IPS-18a (cell line): Measurements from ENCODE around the gene GALC.

Experiments
- H3K27ac ChIP-seq: one replicate; pipeline ENCODE4 v1.5.1; 2013; ENCODE audit warnings: low read length
- H3K27me3 ChIP-seq: one replicate; pipeline ENCODE4 v1.6.1; 2013; ENCODE audit warnings: mild to moderate bottlenecking, low read length; ENCODE audit not compliant: control insufficient read depth, insufficient read depth
- H3K36me3 ChIP-seq: one replicate; pipeline ENCODE4 v1.6.1; 2013; ENCODE audit warnings: low read depth, low read length; ENCODE audit not compliant: control insufficient read depth
- H3K4me1 ChIP-seq: one replicate; pipeline ENCODE4 v1.6.1; 2013; ENCODE audit warnings: low read depth, low read length; ENCODE audit not compliant: control insufficient read depth
- H3K4me3 ChIP-seq: one replicate; pipeline ENCODE4 v1.5.1; 2013; ENCODE audit warnings: low read length
- H3K9ac ChIP-seq: one replicate; pipeline ENCODE4 v1.6.1; 2013; ENCODE audit warnings: mild to moderate bottlenecking, low read length, moderate library complexity
- H3K9me3 ChIP-seq: one replicate; pipeline ENCODE4 v1.6.1; 2013; ENCODE audit warnings: low read depth, low read length; ENCODE audit not compliant: control insufficient read depth

GALC gene

DNA sequence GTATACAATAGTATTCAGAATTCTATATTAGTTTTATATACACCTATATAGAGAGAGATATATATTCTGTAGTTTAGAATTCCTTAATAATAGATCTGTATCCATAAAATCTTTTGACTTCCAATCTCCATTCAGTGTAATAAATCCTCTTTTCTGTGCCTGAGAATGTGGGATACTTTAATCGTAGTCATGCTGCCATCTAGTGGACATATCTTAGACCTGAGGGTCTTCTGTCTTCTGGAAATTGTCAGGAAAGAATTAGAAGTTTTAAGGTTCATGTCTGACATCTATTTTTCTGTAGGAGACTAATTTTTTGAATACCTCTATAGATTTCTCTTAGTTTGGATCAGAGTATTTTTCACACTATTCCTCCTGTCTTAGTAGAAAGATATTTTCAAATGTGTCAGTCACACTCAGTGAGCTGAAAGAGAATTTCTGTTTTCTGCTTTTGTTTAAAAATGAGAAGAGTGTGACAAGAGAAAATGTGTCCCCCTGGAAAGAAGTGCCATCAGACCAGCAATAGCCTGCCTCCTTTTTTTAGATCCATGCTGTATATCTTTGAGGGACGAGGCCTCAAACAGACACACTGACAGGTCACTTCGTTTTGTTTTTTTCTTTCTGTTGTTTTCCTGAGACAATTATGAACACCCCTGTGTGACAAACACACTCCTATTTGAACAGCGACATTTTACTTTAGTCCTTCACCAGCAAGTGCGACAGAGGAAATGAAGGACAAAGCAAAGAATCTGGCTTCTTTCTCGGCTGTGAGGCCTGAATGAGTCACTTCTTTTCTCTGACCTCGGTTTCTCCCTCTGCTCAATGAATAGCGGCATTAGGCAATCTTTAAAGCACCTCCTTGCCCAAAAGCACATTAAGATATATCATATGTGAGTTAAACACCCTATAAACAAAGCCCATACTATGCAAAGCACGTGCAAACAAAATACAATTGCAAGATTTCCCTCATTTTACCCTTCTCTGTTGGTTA, 96.3 kb downstream of the GALC start:
- no peaks in the 10 kb centered on the region for H3K4me1 ChIP-seq
- no peak overlapping the region for H3K9ac ChIP-seq
- no peaks in the 10 kb centered on the region for H3K27me3 ChIP-seq
- no peaks in the 10 kb centered on the region for H3K9me3 ChIP-seq
- H3K27ac ChIP-seq, result no peak overlapping the region
- no peaks in the 10 kb centered on the region for H3K36me3 ChIP-seq
- no peak overlapping the region for H3K4me3 ChIP-seq

DNA sequence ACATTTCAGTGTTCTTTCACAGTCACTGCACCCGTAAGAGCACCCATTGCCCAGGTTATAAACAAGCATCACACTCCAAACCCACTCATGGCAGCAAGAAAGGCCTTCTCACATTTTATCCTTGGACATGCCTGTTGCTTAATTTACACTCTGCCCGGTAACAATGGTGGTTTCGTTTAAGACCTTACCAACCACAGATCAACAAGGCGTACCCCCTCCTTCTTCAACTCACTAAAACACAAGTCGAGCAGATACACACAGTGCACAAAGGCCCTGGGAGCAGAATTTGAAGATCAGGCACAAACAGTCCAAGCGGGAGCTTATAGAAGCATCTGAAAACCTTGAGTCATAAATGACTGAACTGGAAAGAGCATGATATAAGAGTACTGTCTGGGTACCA, 98.1 kb downstream of the GALC start:
- Histone ChIP-seq H3K27ac (no peak overlapping the region), H3K36me3 (no peaks in the 10 kb centered on the region), H3K4me1 (no peaks in the 10 kb centered on the region), H3K27me3 (no peaks in the 10 kb centered on the region), H3K4me3 (no peak overlapping the region), H3K9ac (no peak overlapping the region), H3K9me3 (no peaks in the 10 kb centered on the region)

DNA sequence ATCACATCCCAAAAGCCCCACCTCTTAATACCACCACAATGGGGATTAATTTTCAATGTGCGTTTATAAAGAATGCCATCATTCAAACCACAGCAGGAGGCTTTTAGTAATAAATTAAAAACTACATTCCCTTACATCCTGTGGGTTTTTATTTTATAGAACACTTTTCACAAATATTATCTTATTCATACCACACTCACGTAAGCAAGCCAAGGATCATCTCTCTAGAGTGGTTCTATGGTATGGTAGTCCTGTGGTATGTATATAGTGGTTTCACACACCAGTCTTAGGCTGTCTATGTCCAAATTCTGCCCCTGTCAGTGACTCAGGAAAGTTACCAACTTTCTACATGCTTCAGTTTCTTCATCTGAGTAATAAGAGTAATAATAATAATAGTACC, 100.2 kb downstream of the GALC start:
- H3K27me3 ChIP-seq, result no peaks in the 10 kb centered on the region

DNA sequence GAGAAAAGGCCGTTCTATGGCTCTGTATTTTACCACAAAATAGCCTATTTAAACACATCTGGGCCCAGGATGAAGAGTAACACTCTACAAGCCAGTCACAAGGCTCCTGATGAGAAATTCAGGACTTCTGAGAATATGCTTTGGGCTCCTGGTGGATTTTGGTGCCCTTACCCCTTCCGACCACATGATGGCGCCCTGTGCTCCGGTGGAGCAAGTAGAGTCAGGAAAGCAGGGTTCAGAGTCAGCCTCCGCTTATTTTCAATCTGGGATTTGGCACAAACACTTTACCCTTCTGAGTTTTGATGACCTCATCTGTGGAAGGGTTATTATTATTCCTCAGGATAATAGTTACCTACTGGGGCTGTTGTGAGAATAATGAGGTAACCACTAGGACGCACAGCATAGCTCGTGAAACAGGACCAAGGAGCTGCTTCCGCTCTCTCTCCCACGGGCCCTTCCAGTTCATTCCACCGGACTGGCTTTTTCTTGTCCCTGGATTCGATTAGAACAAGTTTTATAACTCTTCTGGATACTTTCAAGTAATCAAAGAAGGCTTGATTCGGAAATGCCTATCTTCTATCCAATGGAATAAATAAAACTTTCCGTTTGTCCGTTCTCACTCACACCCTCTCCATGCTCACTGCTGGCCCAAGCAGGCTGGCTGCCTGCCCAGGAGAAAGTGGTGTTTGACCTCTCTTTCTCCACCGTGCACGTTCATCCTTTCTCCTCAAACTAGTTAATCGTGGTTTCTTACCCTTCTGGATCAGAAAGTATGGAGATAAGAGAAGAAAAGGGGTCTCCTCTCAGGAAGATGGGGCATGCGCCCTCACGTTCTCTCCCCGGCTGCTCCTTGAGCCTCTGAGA, 104.6 kb downstream of the GALC start:
- H3K9ac ChIP-seq, result no peak overlapping the region
- H3K4me3 ChIP-seq, result no peak overlapping the region
- H3K27ac ChIP-seq, result no peak overlapping the region
- H3K27me3 ChIP-seq, result no peaks in the 10 kb centered on the region
- no peaks in the 10 kb centered on the region for H3K4me1 ChIP-seq
- no peaks in the 10 kb centered on the region for H3K36me3 ChIP-seq
- H3K9me3 ChIP-seq, result no peaks in the 10 kb centered on the region

More for the DNA sequence above, 100.2 kb downstream of the GALC start:
- Histone ChIP-seq H3K4me3 (no peak overlapping the region), H3K9ac (no peak overlapping the region), H3K36me3 (no peaks in the 10 kb centered on the region), H3K9me3 (no peaks in the 10 kb centered on the region), H3K27ac (no peak overlapping the region), H3K4me1 (no peaks in the 10 kb centered on the region)

DNA sequence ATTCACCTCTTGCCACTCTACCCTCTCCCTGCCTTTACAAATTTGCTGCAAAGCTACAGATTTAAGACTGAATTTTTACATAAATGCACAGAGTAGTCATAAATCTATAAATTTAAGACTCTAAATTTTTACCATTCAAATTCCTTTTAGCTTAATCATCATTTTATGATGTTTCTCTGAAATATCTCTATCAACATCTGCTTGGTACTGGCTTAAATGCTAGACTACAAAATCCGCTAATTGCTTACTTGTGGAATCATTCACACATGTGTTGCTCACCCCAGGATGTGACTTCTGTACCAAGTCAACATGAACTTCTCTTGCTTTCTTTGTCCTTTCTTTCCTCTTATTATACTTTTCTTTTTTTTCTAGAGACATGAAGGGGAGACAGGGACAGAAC, 109.2 kb downstream of the GALC start:
- H3K4me3 ChIP-seq, result no peak overlapping the region
- H3K27me3 ChIP-seq, result no peaks in the 10 kb centered on the region
- no peak overlapping the region for H3K27ac ChIP-seq
- H3K36me3 ChIP-seq, result no peaks in the 10 kb centered on the region
- H3K9ac ChIP-seq, result no peak overlapping the region
- H3K9me3 ChIP-seq, result no peaks in the 10 kb centered on the region
- H3K4me1 ChIP-seq, result no peaks in the 10 kb centered on the region
